HCT116 (cell line): ENCODE data around the gene SLC26A9.

ENCODE experiments used
- EZH2 ChIP-seq: fragments of 200-600 bp; sonication (generic); IDR thresholded peaks from 2 replicates; pipeline ENCODE4 v1.6.1; 2017; ENCODE audit warnings: antibody characterized with exemption, mixed run types
- TF ChIP-seq, protein P1 (sequence below), 3 experiments: fragments of 200-600 bp in 1 of 3; sonication (generic) in 1 of 3; IDR thresholded peaks in 2 of 3; conservative IDR thresholded peaks in 1 of 3; 2 replicates each; pipeline ENCODE4 v1.5.1; 2012 to 2017; ENCODE audit warnings: low read depth in 2 of 3, low read length in 2 of 3, antibody characterized with exemption in 1 of 3, borderline replicate concordance in 1 of 3, control low read depth in 1 of 3, mild to moderate bottlenecking in 1 of 3, mixed read lengths in 1 of 3, mixed run types in 1 of 3, moderate library complexity in 1 of 3; ENCODE audit not compliant: insufficient read depth in 1 of 3

DNA sequence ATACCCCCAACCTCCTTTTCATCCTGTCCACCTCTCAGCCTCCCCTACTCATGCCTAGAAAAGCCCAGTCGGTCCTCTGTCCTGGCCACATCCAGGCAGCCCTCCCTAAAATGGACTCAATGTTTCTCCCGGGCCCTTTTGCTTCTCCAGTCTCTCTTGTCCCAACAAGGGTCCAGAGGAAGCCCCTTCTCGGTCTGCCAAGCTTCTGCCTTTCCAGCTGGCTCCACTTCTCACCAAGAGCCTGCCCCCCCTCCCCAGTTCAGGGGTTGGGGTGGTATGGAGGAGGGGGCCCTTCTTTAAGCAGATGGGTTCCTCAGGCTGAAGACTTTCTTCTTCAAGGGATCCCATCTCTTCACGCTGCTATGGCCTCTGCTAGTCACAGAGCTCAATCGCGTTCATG lies 36.0 kb upstream of the SLC26A9 start:
- TF ChIP-seq, protein P1, sequence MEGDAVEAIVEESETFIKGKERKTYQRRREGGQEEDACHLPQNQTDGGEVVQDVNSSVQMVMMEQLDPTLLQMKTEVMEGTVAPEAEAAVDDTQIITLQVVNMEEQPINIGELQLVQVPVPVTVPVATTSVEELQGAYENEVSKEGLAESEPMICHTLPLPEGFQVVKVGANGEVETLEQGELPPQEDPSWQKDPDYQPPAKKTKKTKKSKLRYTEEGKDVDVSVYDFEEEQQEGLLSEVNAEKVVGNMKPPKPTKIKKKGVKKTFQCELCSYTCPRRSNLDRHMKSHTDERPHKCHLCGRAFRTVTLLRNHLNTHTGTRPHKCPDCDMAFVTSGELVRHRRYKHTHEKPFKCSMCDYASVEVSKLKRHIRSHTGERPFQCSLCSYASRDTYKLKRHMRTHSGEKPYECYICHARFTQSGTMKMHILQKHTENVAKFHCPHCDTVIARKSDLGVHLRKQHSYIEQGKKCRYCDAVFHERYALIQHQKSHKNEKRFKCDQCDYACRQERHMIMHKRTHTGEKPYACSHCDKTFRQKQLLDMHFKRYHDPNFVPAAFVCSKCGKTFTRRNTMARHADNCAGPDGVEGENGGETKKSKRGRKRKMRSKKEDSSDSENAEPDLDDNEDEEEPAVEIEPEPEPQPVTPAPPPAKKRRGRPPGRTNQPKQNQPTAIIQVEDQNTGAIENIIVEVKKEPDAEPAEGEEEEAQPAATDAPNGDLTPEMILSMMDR (IDR thresholded peaks at IDR 0.05 in 2 of 3, conservative IDR thresholded peaks at IDR 0.05 in 1 of 3; ENCODE audit: borderline replicate concordance in 1 of 3, insufficient read depth in 1 of 3, low read depth in 2 of 3, low read length in 2 of 3), result no peak
- no peak for TF ChIP-seq EZH2
